Right lobe of liver (tissue), 6 donors: ENCODE measurements around the gene BICD2. TPM values are rescaled to one million over a fixed set of nuclear protein-coding genes. Genes with fewer than 3 reads are reported as not detected.

Experiments used
- ATAC-seq, 4 donors: fragments of 200-7000 bp; cut with Tn5 transposase; one replicate each; pipeline ENCODE4 v1.9.1; 2020; ENCODE audit warnings: mild to moderate bottlenecking in 4 of 4, moderate library complexity in 4 of 4
- DNase-seq, 3 donors: peaks; one replicate each; pipeline ENCODE4 v3.0.0-alpha.2; 2020
- H3K27ac ChIP-seq, 3 donors: fragments of 200-600 bp; one replicate each; pipeline ENCODE4 v1.8.0; 2022
- H3K27me3 ChIP-seq, 2 donors: fragments of 200-600 bp; one replicate each; pipeline ENCODE4 v1.8.0; 2022
- H3K36me3 ChIP-seq, 4 donors: fragments of 200-600 bp; sonication (generic) in 1 of 4; one replicate each; pipeline versions ENCODE4 v1.5.1 to v1.8.0; 2017 to 2022; ENCODE audit warnings: control low read depth in 1 of 4
- H3K4me1 ChIP-seq, 4 donors: fragments of 200-600 bp; sonication (generic) in 1 of 4; one replicate each; pipeline versions ENCODE4 v1.5.1 to v1.8.0; 2017 to 2022; ENCODE audit warnings: control low read depth in 1 of 4
- H3K4me3 ChIP-seq, 3 donors: fragments of 200-600 bp; one replicate each; pipeline ENCODE4 v1.8.0; 2022
- H3K9me3 ChIP-seq, 4 donors: fragments of 200-600 bp; sonication (generic) in 1 of 4; one replicate each; pipeline versions ENCODE4 v1.5.1 to v1.8.0; 2017 to 2022; ENCODE audit warnings: control low read depth in 1 of 4
- POLR2A ChIP-seq: fragments of 450-650 bp; IDR thresholded peaks from one replicate; pipeline ENCODE4 v1.6.1; 2017; ENCODE audit warnings: antibody characterized with exemption, mild to moderate bottlenecking
- WGBS: methylation state at CpG from one replicate; pipeline ENCODE4 v1.1.6; 2018; ENCODE audit warnings: low coverage, low lambda C conversion rate; ENCODE audit not compliant: insufficient coverage; ENCODE audit errors: missing lambda C conversion rate; 5-methylcytosine and 5-hydroxymethylcytosine counted together
- intact Hi-C, 2 donors: fragments of 100-400 bp; cut with DNase I; formaldehyde crosslinking; loops; one replicate each; pipeline versions ENCODE4 v1.11.2 to v1.14.1; 2022
- total RNA-seq, 6 experiments: library from RNA; depleted of rRNA in 2 of 6; stranded (reverse); fragments of >200 nt in 2 of 6; fragmentation: NEBNext Ultra II Directional in 3 of 6; extraction: Animal tissue kit (Norgen Biotek cat#: 25700) in 3 of 6; gene quantifications; one replicate each; pipeline versions ENCODE4 v1.1.0 to v1.2.4, GENCODE V29; 2016 to 2023
- TF ChIP-seq, protein P1 (sequence below), 4 donors: fragments of 200-600 bp in 3 of 4; fragments of 450-650 bp in 1 of 4; IDR thresholded peaks; one replicate each; pipeline versions ENCODE4 v1.5.1 to v1.8.0; 2016 to 2022; ENCODE audit warnings: antibody characterized with exemption in 4 of 4, mild to moderate bottlenecking in 2 of 4
- donor health status: DM: no; HTN: yes; CAD: no.
- donor health status: DM: no; HTN: no; CAD: no.
- donor health status: DM: no; HTN: no; CAD: no.
- donor health status: DM: no; HTN: yes; CAD: no.
- donor health status: DM: no; HTN: yes; CAD: no.

BICD2 gene
- total RNA-seq, 6 experiments from 2014 or later, result 6.3 to 14.9 (median 9.8) TPM

DNA sequence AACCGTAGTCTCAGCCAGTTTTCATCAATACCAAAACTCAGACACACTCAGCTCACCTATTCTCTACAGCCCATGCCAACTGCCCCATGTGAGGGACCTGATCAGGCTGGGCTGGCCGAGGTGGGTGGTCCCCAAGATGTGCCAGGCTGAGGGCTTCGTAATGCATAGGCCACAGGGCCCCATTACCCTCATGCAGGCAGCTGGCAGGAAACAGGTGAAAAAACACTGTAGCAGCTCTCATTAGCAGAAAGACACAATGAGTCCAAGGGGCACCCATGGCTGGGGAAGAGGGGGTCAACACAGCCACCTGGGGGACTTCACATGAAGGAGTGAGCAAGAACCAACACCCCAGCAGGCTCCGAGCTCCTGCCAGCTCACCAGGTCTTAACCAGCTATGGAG lies 102.9 kb downstream of the BICD2 start:
- Histone ChIP-seq H3K36me3 (no peaks in the 10 kb centered on the region), H3K27me3 (no peaks in the 10 kb centered on the region), H3K4me3 (no peak overlapping the region), H3K9me3 (no peaks in the 10 kb centered on the region), H3K4me1 (peaks cover 0 to 14% (median 7%) of the 10 kb centered on the region in 4 donors), H3K27ac (no peak overlapping the region)
- DNase-seq (no peak), ATAC-seq (no peak)
- intact Hi-C loops, result loop anchor here in 1 of 2 donors (10.0 kb wide), 1 partner anchor 103 kb away; the partner anchor contains the start of gene BICD2
- no peak for TF ChIP-seq POLR2A
- TF ChIP-seq, protein P1, sequence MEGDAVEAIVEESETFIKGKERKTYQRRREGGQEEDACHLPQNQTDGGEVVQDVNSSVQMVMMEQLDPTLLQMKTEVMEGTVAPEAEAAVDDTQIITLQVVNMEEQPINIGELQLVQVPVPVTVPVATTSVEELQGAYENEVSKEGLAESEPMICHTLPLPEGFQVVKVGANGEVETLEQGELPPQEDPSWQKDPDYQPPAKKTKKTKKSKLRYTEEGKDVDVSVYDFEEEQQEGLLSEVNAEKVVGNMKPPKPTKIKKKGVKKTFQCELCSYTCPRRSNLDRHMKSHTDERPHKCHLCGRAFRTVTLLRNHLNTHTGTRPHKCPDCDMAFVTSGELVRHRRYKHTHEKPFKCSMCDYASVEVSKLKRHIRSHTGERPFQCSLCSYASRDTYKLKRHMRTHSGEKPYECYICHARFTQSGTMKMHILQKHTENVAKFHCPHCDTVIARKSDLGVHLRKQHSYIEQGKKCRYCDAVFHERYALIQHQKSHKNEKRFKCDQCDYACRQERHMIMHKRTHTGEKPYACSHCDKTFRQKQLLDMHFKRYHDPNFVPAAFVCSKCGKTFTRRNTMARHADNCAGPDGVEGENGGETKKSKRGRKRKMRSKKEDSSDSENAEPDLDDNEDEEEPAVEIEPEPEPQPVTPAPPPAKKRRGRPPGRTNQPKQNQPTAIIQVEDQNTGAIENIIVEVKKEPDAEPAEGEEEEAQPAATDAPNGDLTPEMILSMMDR (IDR thresholded peaks at IDR 0.05), result no peak
- WGBS, result 92% methylated on average over 4 of the region's 4 CpGs

Other genes starting within 250 kb of the BICD2 start
- 10 to 100 TPM; 19.0 to 27.1 (median 22.4) TPM for gene ECM2, start 228.8 kb downstream of the BICD2 start, total RNA-seq
- 1 to 10 TPM; 2.4 to 4.9 (median 3.7) TPM for gene IPPK, start 94.7 kb downstream of the BICD2 start, total RNA-seq
- 1 to 10 TPM; 1.6 to 3.7 (median 2.8) TPM for gene ZNF484, start 113.2 kb upstream of the BICD2 start, total RNA-seq
- 1 to 10 TPM; 1.7 to 3.1 (median 2.4) TPM for gene FGD3, start 182.7 kb upstream of the BICD2 start, total RNA-seq